Naive thymus-derived CD8-positive, alpha-beta T cell (primary cell): ENCODE measurements around the gene RALGAPA2. TPM values are rescaled to one million over a fixed set of nuclear protein-coding genes. Genes with fewer than 3 reads are reported as not detected.

ENCODE experiments used
- ATAC-seq, 2 donors: fragments of 150-1000 bp; cut with Tn5 transposase in 1 of 2; sonication (Bioruptor Pico), chemical (Tn5 transposase) in 1 of 2; 1 replicate in 1 of 2; 2 replicates in 1 of 2; pipeline ENCODE4 v1.10.0; 2021; ENCODE audit warnings: mild to moderate bottlenecking in 2 of 2, moderate library complexity in 2 of 2
- POLR2A ChIA-PET: fragments of 350-600 bp; sonication (Branson Sonifier 250); formaldehyde crosslinking; loops from one replicate; lab custom pipeline; 2021; ENCODE audit warnings: antibody characterized with exemption; lab: Charles Lee
- DNase-seq, 10 donors: peaks; one replicate each; pipeline versions ENCODE4 v3.0.0 to v3.0.0-alpha.2; 2020 to 2022
- H3K27ac Mint-ChIP-seq, 10 donors: one replicate each; pipeline ENCODE4 v1.8.0; 2020 to 2022; ENCODE audit warnings: mild to moderate bottlenecking in 10 of 10, mixed read lengths in 10 of 10, moderate library complexity in 4 of 10, inconsistent platforms in 1 of 10
- H3K27me3 Mint-ChIP-seq, 5 donors: one replicate each; pipeline ENCODE4 v1.8.0; 2021 to 2022; ENCODE audit warnings: mixed read lengths in 5 of 5
- H3K36me3 Mint-ChIP-seq, 3 donors: one replicate each; pipeline ENCODE4 v1.8.0; 2020 to 2022; ENCODE audit warnings: mixed read lengths in 3 of 3, mild to moderate bottlenecking in 2 of 3, inconsistent platforms in 1 of 3
- H3K4me1 Mint-ChIP-seq, 4 donors: one replicate each; pipeline ENCODE4 v1.8.0; 2021 to 2022; ENCODE audit warnings: mixed read lengths in 4 of 4
- H3K4me3 Mint-ChIP-seq, 10 donors: one replicate each; pipeline ENCODE4 v1.8.0; 2020 to 2022; ENCODE audit warnings: mild to moderate bottlenecking in 10 of 10, mixed read lengths in 10 of 10, moderate library complexity in 6 of 10, inconsistent platforms in 1 of 10
- H3K9me3 Mint-ChIP-seq, 9 donors: one replicate each; pipeline ENCODE4 v1.8.0; 2020 to 2022; ENCODE audit warnings: mixed read lengths in 9 of 9, mild to moderate bottlenecking in 3 of 9, inconsistent platforms in 1 of 9, moderate library complexity in 1 of 9
- polyA plus RNA-seq, 3 donors: library from polyadenylated mRNA; unstranded; fragments of 300-500 nt; fragmentation: Illumina TruSeq; gene quantifications; one replicate each; pipeline ENCODE4 v1.2.3, GENCODE V29; 2021
- total RNA-seq, 8 experiments: library from RNA in 2 of 8; stranded (reverse) in 2 of 8; gene quantifications; one replicate each; pipeline ENCODE4 v1.2.3 and lab custom pipeline; 2021 to 2026

Gene RALGAPA2
- total and polyA plus RNA-seq, 5 experiments from 2014 or later, result 4.5 to 32.0 (median 6.8) TPM

DNA sequence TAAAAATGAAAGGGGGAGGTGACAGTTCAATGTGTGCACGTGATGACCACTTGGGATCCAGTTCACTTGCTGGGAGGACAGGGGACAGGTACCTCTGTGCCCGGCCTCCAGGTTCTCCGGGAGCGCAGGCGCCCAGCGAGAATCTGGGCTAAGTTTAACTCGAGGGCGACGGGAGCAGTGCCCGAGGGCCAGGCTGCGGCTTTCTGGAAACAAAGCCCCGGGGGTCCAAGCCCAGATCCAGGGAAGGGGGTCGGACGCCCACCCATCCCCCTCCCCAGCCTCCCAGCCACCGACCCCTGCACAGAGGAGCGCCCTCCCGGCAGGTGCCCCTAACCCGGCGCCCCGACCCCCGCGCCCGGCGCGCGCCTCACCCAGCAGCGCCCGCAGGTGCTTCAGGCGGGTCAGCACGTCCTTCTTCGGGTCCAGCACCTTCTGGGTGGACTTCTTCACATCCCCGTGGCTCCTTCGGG lies 405 bp downstream of the RALGAPA2 start:
- H3K27me3 Mint-ChIP-seq, result no peaks in the 10 kb centered on the region
- H3K9me3 Mint-ChIP-seq, result peaks cover 0 to 2% (median 0%) of the 10 kb centered on the region in 9 donors
- peak overlapping the region; percentile 86 to 97 (median 94) for H3K27ac Mint-ChIP-seq
- peak overlapping the region; percentile 91 to 97 (median 94) for H3K4me3 Mint-ChIP-seq
- ATAC-seq (peak in 1 of 2 donors; percentile 0), DNase-seq (peak in 1 of 10 donors; percentile 6)
- H3K36me3 Mint-ChIP-seq, result peaks cover 0 to 5% (median under 1%) of the 10 kb centered on the region in 3 donors
- POLR2A ChIA-PET, result interaction anchor here (0.6 kb wide), 1 partner anchor 442 kb away, joined by 3 read pairs; no protein-coding TSS in a partner anchor
- H3K4me1 Mint-ChIP-seq, result peaks cover 16 to 40% (median 39%) of the 10 kb centered on the region in 4 donors

DNA sequence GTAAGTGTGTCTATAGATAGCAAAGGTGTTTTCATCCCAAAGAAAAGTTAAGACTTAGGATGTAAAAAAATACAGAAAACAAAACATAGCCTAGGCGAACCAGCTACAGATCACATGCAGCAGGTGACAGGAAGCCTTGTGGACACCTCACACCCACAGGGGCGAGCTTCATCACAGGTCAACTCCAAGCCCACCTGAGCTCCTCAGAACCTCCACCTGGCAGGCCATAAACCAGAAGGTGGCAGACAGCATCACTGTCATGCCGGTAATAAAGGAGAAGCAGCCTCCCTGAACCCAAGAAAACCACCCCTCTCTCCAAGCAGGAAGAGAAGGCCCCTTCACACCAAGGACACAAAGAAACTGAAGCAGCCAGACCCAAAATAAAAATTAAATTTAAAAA lies 1.0 kb downstream of the RALGAPA2 start:
- H3K4me3 Mint-ChIP-seq, result peak overlapping the region; percentile 82 to 96 (median 93)
- H3K4me1 Mint-ChIP-seq, result peaks cover 19 to 44% (median 42%) of the 10 kb centered on the region in 4 donors
- POLR2A ChIA-PET, result no interaction called here
- H3K27ac Mint-ChIP-seq, result peak overlapping the region; percentile 86 to 95 (median 92)
- no peak for ATAC-seq
- peaks cover 0 to 5% (median 3%) of the 10 kb centered on the region in 3 donors for H3K36me3 Mint-ChIP-seq
- peaks cover 0 to 2% (median 0%) of the 10 kb centered on the region in 9 donors for H3K9me3 Mint-ChIP-seq
- no peaks in the 10 kb centered on the region for H3K27me3 Mint-ChIP-seq
- peak in 4 of 10 donors; percentile 9 to 27 (median 14) for DNase-seq

DNA sequence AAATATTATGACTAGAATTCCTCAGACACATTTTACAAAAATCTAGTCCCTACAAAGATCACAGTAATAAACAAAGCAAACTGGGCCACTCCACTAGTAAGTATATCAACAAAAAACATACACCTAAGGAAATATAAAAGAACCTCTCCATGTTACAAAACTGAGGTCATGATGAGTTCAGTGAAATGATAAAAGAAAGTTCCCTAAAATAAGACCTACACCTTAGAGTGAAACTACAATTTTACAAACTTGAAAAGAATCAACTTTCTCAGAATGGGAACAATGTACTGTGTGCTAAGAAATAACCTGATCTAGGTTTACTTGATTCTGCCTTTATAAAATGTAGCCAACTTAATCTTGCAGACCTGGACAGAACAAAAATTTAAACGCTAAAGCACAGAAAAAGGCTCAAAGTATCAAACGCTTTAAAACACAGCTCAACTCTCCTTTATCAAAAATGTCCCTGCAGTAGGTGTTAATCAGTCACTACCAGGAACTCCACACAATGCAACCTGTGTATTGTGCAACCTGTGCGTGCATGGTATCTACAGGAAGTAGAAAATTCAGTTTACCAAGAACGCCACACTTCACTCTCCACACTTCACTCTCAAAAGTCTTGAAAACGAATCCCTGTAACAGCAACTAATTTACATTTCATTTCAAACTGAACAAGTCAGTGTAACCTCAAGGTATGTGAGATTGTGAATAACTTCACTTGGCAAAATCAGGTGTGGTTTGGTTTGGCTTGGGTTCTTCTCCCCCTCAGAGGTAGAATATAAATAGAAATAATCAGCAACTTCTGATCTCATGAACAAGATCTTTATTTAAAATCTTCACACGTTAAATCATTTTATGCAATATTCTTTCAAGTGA lies 1.8 kb downstream of the RALGAPA2 start:
- Mint-ChIP-seq H3K36me3 (peaks cover 0 to 5% (median 3%) of the 10 kb centered on the region in 3 donors), H3K27me3 (no peaks in the 10 kb centered on the region), H3K4me3 (peak overlapping the region; percentile 82 to 96 (median 93)), H3K9me3 (peaks cover 0 to 2% (median 0%) of the 10 kb centered on the region in 9 donors), H3K27ac (peak overlapping the region; percentile 86 to 95 (median 92)), H3K4me1 (peaks cover 19 to 49% (median 42%) of the 10 kb centered on the region in 4 donors)
- ATAC-seq, result peak in 1 of 2 donors; percentile 43
- peak in 4 of 10 donors; percentile 24 to 55 (median 38) for DNase-seq
- POLR2A ChIA-PET, result no interaction called here

DNA sequence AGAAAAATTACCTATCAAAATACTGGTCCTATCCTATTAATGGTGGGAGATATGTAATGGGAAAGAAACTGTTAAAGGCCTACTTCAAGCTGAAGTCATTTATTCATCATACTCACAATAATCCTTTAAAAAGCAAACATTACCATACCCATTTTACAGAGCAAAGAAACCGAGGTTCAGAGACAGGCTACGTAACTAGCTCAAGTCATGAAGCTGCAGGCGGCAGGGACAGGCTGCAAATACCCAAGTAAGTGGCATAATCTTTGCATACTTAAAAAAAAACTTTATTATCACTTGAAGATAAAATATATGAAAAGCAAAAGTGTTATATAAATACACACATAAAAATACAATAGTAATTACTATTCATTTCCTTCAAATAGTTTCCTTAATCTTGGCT lies 2.6 kb downstream of the RALGAPA2 start:
- H3K4me3 Mint-ChIP-seq, result peak overlapping the region in 7 of 10 donors; percentile 14 to 94 (median 93)
- H3K27me3 Mint-ChIP-seq, result no peaks in the 10 kb centered on the region
- peaks cover 19 to 51% (median 45%) of the 10 kb centered on the region in 4 donors for H3K4me1 Mint-ChIP-seq
- peaks cover 0 to 2% (median 0%) of the 10 kb centered on the region in 9 donors for H3K9me3 Mint-ChIP-seq
- peaks cover 0 to 5% (median 3%) of the 10 kb centered on the region in 3 donors for H3K36me3 Mint-ChIP-seq
- POLR2A ChIA-PET, result no interaction called here
- peak overlapping the region in 3 of 10 donors; percentile 86 to 93 (median 92) for H3K27ac Mint-ChIP-seq
- ATAC-seq (no peak), DNase-seq (no peak)

DNA sequence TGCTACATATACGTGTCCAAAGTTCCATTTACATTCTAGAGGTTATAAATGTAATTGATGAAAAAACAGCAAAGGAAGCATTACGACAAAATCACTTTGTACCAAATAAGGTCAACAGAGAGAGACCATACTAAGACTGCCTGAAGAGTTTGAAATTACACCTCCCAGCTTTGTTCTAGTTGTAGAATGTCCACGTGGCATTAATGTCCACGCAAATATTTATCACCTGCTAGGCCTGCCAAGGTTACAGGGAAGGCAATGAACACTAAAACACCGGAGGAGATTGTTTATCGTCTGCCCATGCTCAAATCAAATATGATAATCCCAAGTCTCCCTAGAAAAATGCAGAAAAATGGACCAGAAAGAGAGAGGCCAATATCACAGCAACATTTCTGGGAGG lies 6.2 kb downstream of the RALGAPA2 start:
- Mint-ChIP-seq H3K27me3 (no peaks in the 10 kb centered on the region), H3K4me3 (no peak overlapping the region), H3K9me3 (peaks cover 0 to 2% (median 0%) of the 10 kb centered on the region in 9 donors), H3K27ac (peak overlapping the region in 1 of 10 donors; percentile 34), H3K36me3 (peaks cover 0 to 5% (median 3%) of the 10 kb centered on the region in 3 donors), H3K4me1 (peaks cover 27 to 60% (median 53%) of the 10 kb centered on the region in 4 donors)
- POLR2A ChIA-PET, result no interaction called here
- no peak for ATAC-seq
- no peak for DNase-seq

DNA sequence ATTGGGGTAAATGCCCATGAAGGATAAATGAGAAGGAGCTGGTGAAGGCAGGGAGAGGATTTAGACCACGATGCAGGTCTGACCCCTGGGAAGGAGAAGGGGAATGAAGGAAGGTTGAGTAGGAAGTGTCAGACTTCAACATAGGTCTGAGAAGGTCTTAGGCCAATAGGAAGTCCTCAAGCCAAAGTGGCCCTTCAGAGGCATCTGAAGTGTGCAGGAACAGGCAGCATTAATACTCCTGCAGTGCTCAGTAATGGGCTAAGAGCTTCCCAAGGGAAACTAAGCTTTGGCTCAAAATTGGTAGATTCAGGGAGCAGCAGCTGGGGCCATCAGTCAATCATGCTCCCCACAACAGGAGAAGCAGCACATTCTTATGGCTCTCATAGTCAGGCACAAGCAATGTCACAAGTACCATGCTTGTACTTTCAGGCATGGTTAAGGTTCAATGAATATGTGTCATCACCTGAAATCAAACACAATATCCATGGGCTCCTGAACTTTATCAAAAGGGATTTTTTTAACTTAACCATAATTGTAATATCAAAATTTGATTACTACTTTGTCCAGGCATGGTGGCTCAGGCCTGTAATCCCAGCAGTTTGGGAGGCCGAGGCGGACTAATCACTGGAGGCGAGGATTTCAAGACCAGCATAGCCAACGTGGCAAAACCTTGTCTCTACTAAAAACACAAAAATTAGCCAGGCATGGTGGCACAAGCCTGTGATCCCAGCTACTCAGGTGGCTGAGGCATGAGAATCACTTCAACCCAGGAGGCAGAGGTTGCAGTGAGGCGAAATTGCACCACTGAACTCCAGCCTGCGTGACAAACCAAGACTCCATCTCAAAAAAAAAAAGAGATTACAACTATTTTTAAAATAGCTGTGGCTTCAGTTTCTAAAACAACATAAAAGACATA lies 9.9 kb downstream of the RALGAPA2 start:
- Mint-ChIP-seq H3K4me3 (no peak overlapping the region), H3K27me3 (no peaks in the 10 kb centered on the region), H3K36me3 (peaks cover 0 to 3% (median 0%) of the 10 kb centered on the region in 3 donors), H3K9me3 (no peaks in the 10 kb centered on the region), H3K27ac (peak overlapping the region in 1 of 10 donors; percentile 34), H3K4me1 (peaks cover 21 to 42% (median 34%) of the 10 kb centered on the region in 4 donors)
- ATAC-seq (no peak), DNase-seq (no peak)
- POLR2A ChIA-PET, result no interaction called here

DNA sequence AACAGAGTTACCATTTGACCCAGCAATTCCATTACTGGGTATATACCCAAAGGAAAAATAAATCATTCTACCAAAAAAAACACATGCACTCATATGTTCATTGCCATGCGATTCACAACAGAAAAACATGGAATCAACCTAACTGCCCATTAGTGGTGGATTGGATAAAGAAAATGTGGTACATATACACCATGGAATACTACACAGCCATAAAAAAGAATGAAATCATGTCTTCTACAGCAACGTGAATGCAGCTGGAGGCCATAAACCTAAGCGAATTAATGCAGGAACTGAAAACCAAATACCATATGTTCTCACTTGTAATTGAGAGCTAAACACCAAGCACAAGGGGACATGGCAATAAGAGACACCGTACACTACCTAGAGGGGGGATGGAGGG lies 12.5 kb downstream of the RALGAPA2 start:
- peaks cover 0 to 3% (median 0%) of the 10 kb centered on the region in 3 donors for H3K36me3 Mint-ChIP-seq
- no peak for ATAC-seq
- no peak overlapping the region for H3K27ac Mint-ChIP-seq
- H3K27me3 Mint-ChIP-seq, result no peaks in the 10 kb centered on the region
- no peak for DNase-seq
- no peak overlapping the region for H3K4me3 Mint-ChIP-seq
- no peaks in the 10 kb centered on the region for H3K9me3 Mint-ChIP-seq
- POLR2A ChIA-PET, result no interaction called here
- H3K4me1 Mint-ChIP-seq, result peaks cover 25 to 42% (median 34%) of the 10 kb centered on the region in 4 donors

DNA sequence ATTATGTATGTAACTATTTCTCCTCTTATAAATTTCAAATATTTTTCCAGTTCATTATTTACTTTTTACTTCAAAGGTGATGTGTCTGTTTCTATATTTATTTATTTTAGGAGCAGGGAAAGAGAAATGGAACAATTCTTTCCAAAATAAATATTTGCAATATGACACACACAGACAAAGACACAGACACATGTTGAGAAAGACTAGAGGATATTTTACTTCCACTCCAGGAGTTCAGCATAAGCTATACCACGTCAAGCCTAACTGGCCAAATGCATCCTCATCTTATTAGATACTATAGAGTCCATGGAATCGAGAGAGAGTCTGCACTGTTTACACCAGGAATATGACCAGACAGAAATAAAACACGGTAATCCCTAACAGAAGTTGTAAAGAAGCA lies 13.3 kb downstream of the RALGAPA2 start:
- no peaks in the 10 kb centered on the region for H3K27me3 Mint-ChIP-seq
- H3K9me3 Mint-ChIP-seq, result no peaks in the 10 kb centered on the region
- ATAC-seq, result no peak
- peaks cover 0 to 3% (median 0%) of the 10 kb centered on the region in 3 donors for H3K36me3 Mint-ChIP-seq
- no peak overlapping the region for H3K27ac Mint-ChIP-seq
- no peak overlapping the region for H3K4me3 Mint-ChIP-seq
- POLR2A ChIA-PET, result no interaction called here
- peaks cover 21 to 40% (median 31%) of the 10 kb centered on the region in 4 donors for H3K4me1 Mint-ChIP-seq
- no peak for DNase-seq

DNA sequence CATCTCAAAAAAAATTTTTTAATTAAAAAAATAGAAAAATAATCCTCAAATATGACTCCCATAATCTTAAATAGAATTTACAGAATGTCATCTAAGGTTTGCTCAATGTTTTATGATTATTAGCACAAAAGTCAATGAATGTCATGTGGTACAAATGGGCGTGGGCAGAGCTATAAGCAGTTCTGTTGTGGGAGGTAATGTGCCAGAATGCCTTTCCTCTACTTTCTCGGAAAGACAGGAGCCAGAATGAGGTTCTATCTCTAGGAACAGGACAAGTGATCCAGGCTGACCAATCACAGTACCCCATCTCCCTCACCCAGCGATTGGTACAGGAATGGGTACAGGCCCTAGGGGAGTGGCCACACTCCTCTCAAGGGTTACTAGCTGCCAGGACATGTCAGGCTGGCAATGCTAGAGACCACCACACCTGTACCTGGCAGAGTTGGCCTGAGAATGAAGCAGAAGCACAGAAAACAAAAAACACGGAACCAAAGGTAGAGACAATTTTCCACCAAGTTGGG lies 15.1 kb downstream of the RALGAPA2 start:
- POLR2A ChIA-PET, result no interaction called here
- no peaks in the 10 kb centered on the region for H3K9me3 Mint-ChIP-seq
- H3K36me3 Mint-ChIP-seq, result peaks cover 0 to 3% (median 0%) of the 10 kb centered on the region in 3 donors
- ATAC-seq, result no peak
- H3K4me3 Mint-ChIP-seq, result no peak overlapping the region
- H3K4me1 Mint-ChIP-seq, result peaks cover 17 to 34% (median 25%) of the 10 kb centered on the region in 4 donors
- H3K27ac Mint-ChIP-seq, result no peak overlapping the region
- DNase-seq, result no peak
- no peaks in the 10 kb centered on the region for H3K27me3 Mint-ChIP-seq

DNA sequence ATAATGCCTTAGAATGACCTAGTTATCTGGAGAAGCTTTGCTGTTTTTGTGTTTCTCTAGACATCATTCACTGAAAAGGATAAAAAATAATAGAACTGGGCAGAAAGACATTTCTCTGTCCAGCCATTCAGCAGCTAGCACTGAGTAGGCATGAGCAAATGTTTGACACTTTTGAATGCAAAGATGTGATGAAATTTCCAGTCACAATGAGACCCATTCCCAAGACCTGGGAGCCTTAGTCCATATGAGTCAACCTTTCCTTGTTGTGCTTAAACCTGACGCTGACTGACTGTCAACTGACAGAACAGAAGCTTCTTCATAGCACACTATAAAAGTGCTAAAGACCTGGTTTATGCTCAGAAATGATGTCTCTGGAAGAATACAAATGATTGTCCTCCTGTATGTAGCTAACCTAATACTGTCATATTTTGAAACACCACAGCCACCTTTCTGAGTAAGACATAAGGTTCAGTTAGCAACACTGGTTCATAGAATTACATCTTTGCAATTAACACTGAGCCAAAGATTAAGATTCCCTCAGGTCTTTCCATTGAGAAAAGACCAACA lies 17.1 kb downstream of the RALGAPA2 start:
- H3K27me3 Mint-ChIP-seq, result no peaks in the 10 kb centered on the region
- no peak overlapping the region for H3K27ac Mint-ChIP-seq
- POLR2A ChIA-PET, result no interaction called here
- no peaks in the 10 kb centered on the region for H3K9me3 Mint-ChIP-seq
- DNase-seq (no peak), ATAC-seq (no peak)
- peaks cover 19 to 34% (median 24%) of the 10 kb centered on the region in 4 donors for H3K4me1 Mint-ChIP-seq
- peaks cover 0 to 3% (median 0%) of the 10 kb centered on the region in 3 donors for H3K36me3 Mint-ChIP-seq
- no peak overlapping the region for H3K4me3 Mint-ChIP-seq

DNA sequence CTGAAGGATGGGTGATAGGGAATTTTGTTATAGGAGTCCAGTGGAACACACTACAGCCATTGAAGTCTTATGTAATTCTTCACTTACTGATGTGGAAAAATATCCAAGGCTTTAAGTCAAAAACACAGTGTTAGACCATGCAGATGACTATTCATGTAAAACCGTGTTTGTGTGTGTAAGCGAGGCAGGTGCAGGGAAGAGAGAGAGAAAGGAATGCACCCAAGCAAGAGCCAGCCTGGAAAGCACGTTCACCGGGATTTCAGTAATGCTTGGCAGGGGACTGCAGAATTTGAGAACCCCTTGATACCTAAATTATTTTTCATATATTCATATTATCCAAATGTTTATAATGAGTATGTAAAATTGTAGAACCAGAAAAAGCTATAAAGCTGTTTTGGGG lies 17.9 kb downstream of the RALGAPA2 start:
- peaks cover 19 to 34% (median 24%) of the 10 kb centered on the region in 4 donors for H3K4me1 Mint-ChIP-seq
- H3K4me3 Mint-ChIP-seq, result no peak overlapping the region
- no peaks in the 10 kb centered on the region for H3K9me3 Mint-ChIP-seq
- peak overlapping the region in 1 of 10 donors; percentile 75 for H3K27ac Mint-ChIP-seq
- POLR2A ChIA-PET, result no interaction called here
- no peaks in the 10 kb centered on the region for H3K27me3 Mint-ChIP-seq
- peaks cover 0 to 3% (median 0%) of the 10 kb centered on the region in 3 donors for H3K36me3 Mint-ChIP-seq
- no peak for ATAC-seq
- no peak for DNase-seq
